Measurements from ENCODE around the gene THAP4. TPM values are rescaled to one million over a fixed set of nuclear protein-coding genes. Genes with fewer than 3 reads are reported as not detected.

The THAP4 gene
- total and polyA plus RNA-seq, 2 experiments from 2014 or later: 82.0 to 101 TPM

GRCh38 chr2:241659150-241659739, 22.3 kb upstream of the THAP4 start:
- peaks cover 11% of the 10 kb centered on the region for H3K36me3 ChIP-seq
- TF ChIP-seq CTCF (IDR thresholded peaks at IDR 0.05; ENCODE audit: low read depth, low read length): peak; percentile 73

GRCh38 chr2:241658296-241658695, 21.3 kb upstream of the THAP4 start:
- Histone ChIP-seq H3K27ac (no peak overlapping the region), H3K9me3 (ENCODE audit: low read depth) (no peaks in the 10 kb centered on the region), H3K36me3 (peaks cover 14% of the 10 kb centered on the region), H3K27me3 (no peaks in the 10 kb centered on the region), H3K4me3 (no peak overlapping the region), H3K4me1 (ENCODE audit: low read depth) (no peaks in the 10 kb centered on the region)
- DNase-seq (ENCODE audit: low read depth in 1 of 2, low spot score in 1 of 2): no peak
- TF ChIP-seq CTCF (IDR thresholded peaks at IDR 0.05; ENCODE audit: low read depth, low read length): no peak

More at GRCh38 chr2:241659150-241659739, 22.3 kb upstream of the THAP4 start:
- Histone ChIP-seq H3K4me3 (no peak overlapping the region), H3K27ac (no peak overlapping the region), H3K9me3 (ENCODE audit: low read depth) (no peaks in the 10 kb centered on the region), H3K4me1 (ENCODE audit: low read depth) (no peaks in the 10 kb centered on the region), H3K27me3 (no peaks in the 10 kb centered on the region)
- peak; percentile 59 to 85 for DNase-seq (ENCODE audit: low read depth in 1 of 2, low spot score in 1 of 2)

- Histone ChIP-seq H3K4me3 (no peak overlapping the region), H3K9me3 (ENCODE audit: low read depth) (no peaks in the 10 kb centered on the region), H3K36me3 (peaks cover 15% of the 10 kb centered on the region), H3K27ac (no peak overlapping the region), H3K4me1 (ENCODE audit: low read depth) (no peaks in the 10 kb centered on the region), H3K27me3 (no peaks in the 10 kb centered on the region)
- DNase-seq (ENCODE audit: low read depth in 1 of 2, low spot score in 1 of 2): no peak
- TF ChIP-seq CTCF (IDR thresholded peaks at IDR 0.05; ENCODE audit: low read depth, low read length): no peak
These were observed 20.9 kb upstream of the THAP4 start for GRCh38 chr2:241657786-241658254.

- Histone ChIP-seq H3K27me3 (no peaks in the 10 kb centered on the region), H3K27ac (no peak overlapping the region), H3K4me1 (ENCODE audit: low read depth) (no peaks in the 10 kb centered on the region), H3K4me3 (no peak overlapping the region), H3K36me3 (peaks cover 25% of the 10 kb centered on the region), H3K9me3 (ENCODE audit: low read depth) (no peaks in the 10 kb centered on the region)
- DNase-seq (ENCODE audit: low read depth in 1 of 2, low spot score in 1 of 2): no peak
- no peak for TF ChIP-seq CTCF (IDR thresholded peaks at IDR 0.05; ENCODE audit: low read depth, low read length)
These were observed 19.3 kb upstream of the THAP4 start for GRCh38 chr2:241656190-241656741.

- Histone ChIP-seq H3K4me1 (ENCODE audit: low read depth) (no peaks in the 10 kb centered on the region), H3K9me3 (ENCODE audit: low read depth) (no peaks in the 10 kb centered on the region), H3K36me3 (peaks cover 28% of the 10 kb centered on the region), H3K27me3 (no peaks in the 10 kb centered on the region), H3K27ac (no peak overlapping the region), H3K4me3 (no peak overlapping the region)
- no peak for TF ChIP-seq CTCF (IDR thresholded peaks at IDR 0.05; ENCODE audit: low read depth, low read length)
- no peak for DNase-seq (ENCODE audit: low read depth in 1 of 2, low spot score in 1 of 2)
These were observed 18.7 kb upstream of the THAP4 start for GRCh38 chr2:241655516-241656189.

All from cardiac muscle cell (in vitro differentiated cells and primary cell).